Measurements from ENCODE around the gene SNTA1.

- no peak for TF ChIP-seq EZH2 (IDR thresholded peaks at IDR 0.05; ENCODE audit: borderline replicate concordance)
- no peak for TF ChIP-seq CTCF (IDR thresholded peaks at IDR 0.05; ENCODE audit: poor library complexity)
Observed at GRCh38 chr20:33474097-33474873, 30.7 kb upstream of the SNTA1 start.
